ENCODE measurements around the gene PRR22.

Gene PRR22

DNA sequence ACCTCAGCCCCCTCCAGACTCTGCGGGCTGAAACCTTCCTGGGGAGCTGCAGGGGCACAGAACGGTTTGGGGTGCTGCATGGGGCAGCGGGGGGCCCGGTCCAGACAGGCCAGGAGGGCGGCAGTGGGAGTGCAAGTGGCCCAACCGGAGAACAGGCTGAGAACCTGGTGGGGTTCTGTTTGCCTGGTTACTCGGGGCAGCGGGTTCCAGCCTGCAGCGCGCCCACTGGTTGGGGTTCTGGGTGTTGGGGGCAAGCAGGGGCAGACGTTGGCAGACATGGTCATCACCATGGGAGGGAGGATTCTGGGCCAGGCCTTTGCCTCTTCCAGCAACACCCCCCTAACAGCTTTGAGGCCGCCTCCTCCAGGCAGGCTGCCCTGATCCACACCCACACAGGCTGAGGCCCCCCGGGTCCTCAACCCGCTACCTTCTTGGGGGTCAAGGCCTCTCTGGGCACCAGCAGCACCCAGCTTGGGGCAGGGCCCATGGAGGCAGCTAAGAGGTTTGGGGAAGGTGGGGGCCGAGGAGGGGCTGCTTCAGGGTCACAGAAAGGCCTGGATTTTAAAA is at the start of gene PRR22:
PRR22 (minus strand) TSS at position 166 of the 567 bp plus-strand sequence; CDS start at position 80, 86 bp downstream.
- ChIA-PET POLR2A (ENCODE audit: low non-redundant PET) (no interaction called here), CTCF (interaction anchor here (0.6 kb wide), 1 partner anchor 64 kb away, joined by 4 read pairs; no protein-coding TSS in a partner anchor)
- no peak within 1 kb of the TSS for H3K27ac ChIP-seq
- no peak for DNase-seq (ENCODE audit: low spot score)
- TF ChIP-seq, protein P1, sequence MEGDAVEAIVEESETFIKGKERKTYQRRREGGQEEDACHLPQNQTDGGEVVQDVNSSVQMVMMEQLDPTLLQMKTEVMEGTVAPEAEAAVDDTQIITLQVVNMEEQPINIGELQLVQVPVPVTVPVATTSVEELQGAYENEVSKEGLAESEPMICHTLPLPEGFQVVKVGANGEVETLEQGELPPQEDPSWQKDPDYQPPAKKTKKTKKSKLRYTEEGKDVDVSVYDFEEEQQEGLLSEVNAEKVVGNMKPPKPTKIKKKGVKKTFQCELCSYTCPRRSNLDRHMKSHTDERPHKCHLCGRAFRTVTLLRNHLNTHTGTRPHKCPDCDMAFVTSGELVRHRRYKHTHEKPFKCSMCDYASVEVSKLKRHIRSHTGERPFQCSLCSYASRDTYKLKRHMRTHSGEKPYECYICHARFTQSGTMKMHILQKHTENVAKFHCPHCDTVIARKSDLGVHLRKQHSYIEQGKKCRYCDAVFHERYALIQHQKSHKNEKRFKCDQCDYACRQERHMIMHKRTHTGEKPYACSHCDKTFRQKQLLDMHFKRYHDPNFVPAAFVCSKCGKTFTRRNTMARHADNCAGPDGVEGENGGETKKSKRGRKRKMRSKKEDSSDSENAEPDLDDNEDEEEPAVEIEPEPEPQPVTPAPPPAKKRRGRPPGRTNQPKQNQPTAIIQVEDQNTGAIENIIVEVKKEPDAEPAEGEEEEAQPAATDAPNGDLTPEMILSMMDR (conservative IDR thresholded peaks at IDR 0.05; ENCODE audit: low read depth): no peak

DNA sequence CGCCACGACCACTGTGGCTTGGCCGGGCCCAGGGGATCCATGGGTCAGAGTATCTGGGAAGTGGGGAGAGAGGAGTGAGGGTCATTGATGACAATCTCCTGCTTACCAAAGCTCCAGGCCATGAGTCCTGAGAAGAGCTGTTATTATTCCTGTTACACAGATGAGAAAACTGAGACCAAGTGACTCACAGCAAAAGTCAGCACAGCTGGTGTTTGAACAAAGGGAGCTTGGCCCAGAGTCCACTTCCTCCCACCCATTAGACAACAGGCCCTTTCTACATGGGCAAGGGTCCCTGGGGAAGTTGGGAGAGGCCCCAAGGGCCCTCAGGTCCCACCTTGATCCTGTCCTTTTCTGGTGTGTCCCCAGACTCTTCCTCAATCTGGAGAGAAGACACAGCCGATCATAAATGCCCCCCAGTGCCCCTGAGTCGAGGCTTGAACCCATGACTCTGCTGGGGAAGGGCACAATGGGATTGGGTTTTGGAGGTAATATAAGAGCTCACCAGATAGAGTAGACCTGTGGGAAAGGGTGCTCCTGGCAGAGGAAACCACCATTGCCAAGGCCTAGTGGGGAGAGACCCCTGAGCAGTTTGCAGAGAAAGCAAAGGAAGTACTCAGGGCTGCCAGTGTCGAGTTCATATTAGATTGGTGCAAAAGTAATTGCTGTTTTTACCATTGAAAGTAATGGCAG is 48.1 kb upstream of the PRR22 start:
- ChIA-PET CTCF (no interaction called here), POLR2A (ENCODE audit: low non-redundant PET) (interaction anchor here (0.7 kb wide), 1 partner anchor 441 kb away, joined by 3 read pairs; no protein-coding TSS in a partner anchor)
- TF ChIP-seq, protein P1 (conservative IDR thresholded peaks at IDR 0.05; ENCODE audit: low read depth): no peak
- DNase-seq (ENCODE audit: low spot score): no peak
- H3K27ac ChIP-seq: no peak overlapping the region

DNA sequence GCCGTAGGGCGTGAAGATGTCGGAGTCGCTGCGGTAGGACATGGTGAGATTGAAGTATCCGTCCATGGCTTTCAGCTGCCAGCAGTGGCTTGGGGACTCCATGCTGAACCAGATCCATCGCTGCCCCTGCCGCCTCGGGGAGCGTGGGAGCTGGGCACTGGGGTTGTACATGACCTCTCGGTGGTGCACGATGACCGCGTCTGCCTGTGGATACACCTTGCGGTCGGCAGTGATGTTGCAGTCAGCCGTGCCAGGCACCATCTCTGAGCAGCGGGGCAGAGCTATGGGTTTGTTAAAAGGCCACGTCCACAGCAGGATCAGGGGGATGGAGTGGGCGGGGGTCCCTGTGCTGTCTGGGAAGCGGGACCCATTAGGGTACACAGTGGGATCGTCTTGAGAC is 47.5 kb upstream of the PRR22 start:
- TF ChIP-seq, protein P1 (conservative IDR thresholded peaks at IDR 0.05; ENCODE audit: low read depth): no peak
- CTCF ChIA-PET: no interaction called here
- DNase-seq (ENCODE audit: low spot score): no peak
- no peak overlapping the region for H3K27ac ChIP-seq
- POLR2A ChIA-PET (ENCODE audit: low non-redundant PET): no interaction called here

DNA sequence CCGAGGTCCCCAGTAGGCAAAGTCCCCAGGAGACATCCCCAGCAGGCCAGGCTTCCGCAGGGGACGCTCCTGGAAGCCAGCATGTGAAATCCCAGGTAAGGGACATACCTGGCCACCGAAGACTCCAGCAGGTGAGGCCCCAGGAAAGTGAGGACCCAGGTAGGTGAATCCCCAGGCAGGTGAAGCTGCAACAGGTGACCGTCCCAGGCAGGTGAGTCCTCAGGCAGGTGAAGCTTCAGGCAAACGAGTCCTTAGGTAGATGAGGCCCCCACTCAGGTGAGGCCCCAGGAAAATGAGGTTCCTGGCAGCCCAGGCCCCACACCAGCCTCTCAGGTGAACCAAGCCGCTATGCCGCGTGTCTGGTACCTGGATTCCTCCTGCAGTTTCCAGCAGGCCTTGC is 46.6 kb upstream of the PRR22 start:
- POLR2A ChIA-PET (ENCODE audit: low non-redundant PET): no interaction called here
- TF ChIP-seq, protein P1 (conservative IDR thresholded peaks at IDR 0.05; ENCODE audit: low read depth): no peak

DNA sequence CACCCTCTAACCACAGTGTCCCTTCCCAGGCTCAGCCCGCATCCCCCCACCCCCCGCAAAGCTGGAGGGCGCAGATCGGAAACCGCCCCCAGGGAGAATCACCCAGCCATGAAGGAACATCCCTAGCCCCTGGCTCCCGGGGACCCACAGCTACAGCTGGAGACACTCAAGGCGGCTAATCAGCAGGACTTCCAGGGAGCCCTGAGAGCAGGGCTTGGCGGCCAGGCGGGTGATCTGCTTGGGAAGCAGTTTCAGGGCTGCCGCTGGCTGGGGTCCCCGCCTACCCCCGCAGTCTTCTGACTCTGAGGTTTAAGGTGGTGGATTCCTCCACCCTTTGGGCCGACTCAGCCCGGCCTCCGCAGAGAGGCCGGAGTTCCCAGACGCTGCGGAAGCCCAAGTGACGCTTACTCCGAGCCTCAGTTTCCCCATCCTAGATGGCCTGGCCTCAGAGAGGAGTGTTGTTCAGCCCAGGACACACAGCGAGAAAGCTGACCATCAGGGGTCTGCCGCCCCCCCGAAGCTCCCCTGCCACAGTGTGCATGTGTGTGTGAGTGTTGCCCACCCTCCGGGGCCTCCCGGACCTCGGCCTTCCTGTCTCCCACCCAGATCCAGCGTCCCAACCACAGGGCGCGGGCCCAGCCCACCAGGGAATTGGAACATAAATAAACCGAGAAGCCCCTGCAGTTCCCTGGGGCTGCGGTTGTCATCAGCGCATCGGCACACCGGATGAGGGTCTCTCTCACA is 45.2 kb upstream of the PRR22 start:
- no peak for DNase-seq (ENCODE audit: low spot score)
- TF ChIP-seq, protein P1 (conservative IDR thresholded peaks at IDR 0.05; ENCODE audit: low read depth): no peak
- CTCF ChIA-PET: interaction anchor here (0.6 to 1.2 kb wide), 2 partner anchors 26 kb away, joined by 3 read pairs; no protein-coding TSS in a partner anchor
- H3K27ac ChIP-seq: peak overlapping the region; percentile 89; the same call in 1 of the 2 replicates
- POLR2A ChIA-PET (ENCODE audit: low non-redundant PET): interaction anchor here (1.0 to 1.9 kb wide), 2 partner anchors 11 to 84 kb away, joined by 5 to 12 read pairs; partner anchors contain the start of gene CAPS

More for the DNA sequence above, 46.6 kb upstream of the PRR22 start:
- no peak overlapping the region for H3K27ac ChIP-seq
- CTCF ChIA-PET: no interaction called here
- no peak for DNase-seq (ENCODE audit: low spot score)
